Measurements from ENCODE around the gene BRD9. TPM values are rescaled to one million over a fixed set of nuclear protein-coding genes. Genes with fewer than 3 reads are reported as not detected.
"Not testable (repeated sequence)": the region's sequence is repeated elsewhere in the genome, so short reads cannot be mapped to it uniquely, and the experiment has no call there.

Gene BRD9
- total RNA-seq, 2 donors from 2014 or later = 58.2 to 67.9 TPM

- TF ChIP-seq CTCF (conservative IDR thresholded peaks at IDR 0.05) = peak; percentile 51
- not testable (repeated sequence) for DNase-seq; H3K36me3 Mint-ChIP-seq (ENCODE audit: low read depth); H3K27me3 Mint-ChIP-seq (ENCODE audit: insufficient read depth); H3K36me3 ChIP-seq (ENCODE audit: control insufficient read depth, insufficient read depth, low read length); H3K27ac Mint-ChIP-seq; H3K4me1 ChIP-seq (ENCODE audit: control insufficient read depth, insufficient read depth, low read length); H3K9ac ChIP-seq (ENCODE audit: extremely low read depth, low read length, poor library complexity, severe bottlenecking); H3K9me3 ChIP-seq (ENCODE audit: control insufficient read depth, low read length); H3K4me3 Mint-ChIP-seq; H3K4me3 ChIP-seq (ENCODE audit: low read length); H3K27ac ChIP-seq (ENCODE audit: low read depth, low read length); H3K27me3 ChIP-seq (ENCODE audit: control insufficient read depth, insufficient read depth, low read length, poor library complexity, severe bottlenecking); H3K4me1 Mint-ChIP-seq; H3K9me3 Mint-ChIP-seq
- 90 to 100% methylated on average over 3 to 21 of the region's 22 CpGs for WGBS, 2 experiments (ENCODE audit: insufficient coverage in 1 of 2, insufficient read length in 1 of 2)
These were observed 48.7 kb downstream of the BRD9 start for GRCh38 chr5:843926-844325.

GRCh38 chr5:843371-843770 lies 49.2 kb downstream of the BRD9 start:
- not testable (repeated sequence) for H3K9me3 Mint-ChIP-seq; H3K27ac Mint-ChIP-seq; H3K9ac ChIP-seq (ENCODE audit: extremely low read depth, low read length, poor library complexity, severe bottlenecking); H3K36me3 Mint-ChIP-seq (ENCODE audit: low read depth); H3K4me3 ChIP-seq (ENCODE audit: low read length); DNase-seq; H3K27me3 Mint-ChIP-seq (ENCODE audit: insufficient read depth); H3K9me3 ChIP-seq (ENCODE audit: control insufficient read depth, low read length); H3K27me3 ChIP-seq (ENCODE audit: control insufficient read depth, insufficient read depth, low read length, poor library complexity, severe bottlenecking); H3K36me3 ChIP-seq (ENCODE audit: control insufficient read depth, insufficient read depth, low read length); H3K4me1 ChIP-seq (ENCODE audit: control insufficient read depth, insufficient read depth, low read length); H3K27ac ChIP-seq (ENCODE audit: low read depth, low read length); H3K4me3 Mint-ChIP-seq; H3K4me1 Mint-ChIP-seq
- 94% methylated on average over 13 of the region's 26 CpGs; no CpG with 5 or more reads in 1 of the 2 experiments for WGBS, 2 experiments (ENCODE audit: insufficient coverage in 1 of 2, insufficient read length in 1 of 2)

- not testable (repeated sequence) for H3K27me3 Mint-ChIP-seq (ENCODE audit: insufficient read depth); H3K27ac ChIP-seq (ENCODE audit: low read depth, low read length); DNase-seq; H3K27ac Mint-ChIP-seq; H3K36me3 Mint-ChIP-seq (ENCODE audit: low read depth); H3K9ac ChIP-seq (ENCODE audit: extremely low read depth, low read length, poor library complexity, severe bottlenecking); H3K4me3 ChIP-seq (ENCODE audit: low read length); H3K4me1 Mint-ChIP-seq; H3K9me3 Mint-ChIP-seq; H3K4me3 Mint-ChIP-seq; H3K9me3 ChIP-seq (ENCODE audit: control insufficient read depth, low read length); H3K27me3 ChIP-seq (ENCODE audit: control insufficient read depth, insufficient read depth, low read length, poor library complexity, severe bottlenecking); H3K36me3 ChIP-seq (ENCODE audit: control insufficient read depth, insufficient read depth, low read length); H3K4me1 ChIP-seq (ENCODE audit: control insufficient read depth, insufficient read depth, low read length)
- WGBS, 2 experiments (ENCODE audit: insufficient coverage in 1 of 2, insufficient read length in 1 of 2) = 89 to 92% methylated on average over 5 to 25 of the region's 32 CpGs
These were observed 50.0 kb downstream of the BRD9 start for GRCh38 chr5:842402-843221.

- H3K4me1 Mint-ChIP-seq; H3K9me3 ChIP-seq (ENCODE audit: control insufficient read depth, low read length); H3K4me1 ChIP-seq (ENCODE audit: control insufficient read depth, insufficient read depth, low read length); H3K27ac ChIP-seq (ENCODE audit: low read depth, low read length); H3K27me3 Mint-ChIP-seq (ENCODE audit: insufficient read depth); H3K9me3 Mint-ChIP-seq; H3K36me3 ChIP-seq (ENCODE audit: control insufficient read depth, insufficient read depth, low read length); H3K9ac ChIP-seq (ENCODE audit: extremely low read depth, low read length, poor library complexity, severe bottlenecking); H3K4me3 ChIP-seq (ENCODE audit: low read length); H3K27me3 ChIP-seq (ENCODE audit: control insufficient read depth, insufficient read depth, low read length, poor library complexity, severe bottlenecking); H3K4me3 Mint-ChIP-seq; H3K36me3 Mint-ChIP-seq (ENCODE audit: low read depth): not testable (repeated sequence)
- H3K27ac Mint-ChIP-seq = peak overlapping the region; percentile 52
- peak; percentile 36 for DNase-seq
- WGBS, 2 experiments (ENCODE audit: insufficient coverage in 1 of 2, insufficient read length in 1 of 2) = 88 to 90% methylated on average over 5 to 12 of the region's 15 CpGs
These were observed 50.8 kb downstream of the BRD9 start for GRCh38 chr5:841531-842401.

- not testable (repeated sequence) for H3K4me1 ChIP-seq (ENCODE audit: control insufficient read depth, insufficient read depth, low read length); H3K27ac ChIP-seq (ENCODE audit: low read depth, low read length); H3K9me3 Mint-ChIP-seq; H3K4me1 Mint-ChIP-seq; H3K36me3 Mint-ChIP-seq (ENCODE audit: low read depth); H3K36me3 ChIP-seq (ENCODE audit: control insufficient read depth, insufficient read depth, low read length); H3K9me3 ChIP-seq (ENCODE audit: control insufficient read depth, low read length); H3K27me3 ChIP-seq (ENCODE audit: control insufficient read depth, insufficient read depth, low read length, poor library complexity, severe bottlenecking); H3K27ac Mint-ChIP-seq; H3K27me3 Mint-ChIP-seq (ENCODE audit: insufficient read depth); H3K4me3 Mint-ChIP-seq; H3K4me3 ChIP-seq (ENCODE audit: low read length); DNase-seq; H3K9ac ChIP-seq (ENCODE audit: extremely low read depth, low read length, poor library complexity, severe bottlenecking)
- WGBS, 2 experiments (ENCODE audit: insufficient coverage in 1 of 2, insufficient read length in 1 of 2) = 88% methylated on average over 9 of the region's 10 CpGs; no CpG with 5 or more reads in 1 of the 2 experiments
These were observed 51.6 kb downstream of the BRD9 start for GRCh38 chr5:840974-841435.
